Ovary (tissue), 9 donors: Measurements from ENCODE around the gene SNX27. TPM values are rescaled to one million over a fixed set of nuclear protein-coding genes. Genes with fewer than 3 reads are reported as not detected.

Source experiments
- DNase-seq, 5 donors: peaks; one replicate each; pipeline ENCODE4 v3.0.0-alpha.2; 2019 to 2020
- H3K27ac ChIP-seq, 2 donors: fragments of 200-600 bp; one replicate each; pipeline versions ENCODE4 v1.5.1 to v1.8.0; 2019 to 2022
- H3K27me3 ChIP-seq: fragments of 200-600 bp; one replicate; pipeline ENCODE4 v1.8.0; 2022
- H3K36me3 ChIP-seq: fragments of 200-600 bp; sonication (generic); one replicate; pipeline ENCODE4 v1.5.1; 2019
- H3K4me1 ChIP-seq: one replicate; pipeline ENCODE4 v1.8.1; 2013; ENCODE audit warnings: mild to moderate bottlenecking, moderate library complexity; ENCODE audit not compliant: insufficient read depth
- H3K4me3 ChIP-seq: fragments of 200-600 bp; sonication (generic); one replicate; pipeline ENCODE4 v1.5.1; 2017
- H3K9me3 ChIP-seq, 2 donors: fragments of 200-600 bp in 1 of 2; sonication (generic) in 1 of 2; one replicate each; pipeline versions ENCODE4 v1.5.1 to v1.8.1; 2013 to 2019; ENCODE audit warnings: mild to moderate bottlenecking in 1 of 2, moderate library complexity in 1 of 2
- CTCF ChIP-seq, 3 donors: fragments of 450-650 bp in 2 of 3; fragments of 200-600 bp in 1 of 3; IDR thresholded peaks; one replicate each; pipeline versions ENCODE4 v1.5.1 to v1.8.0; 2016 to 2022; ENCODE audit warnings: antibody characterized with exemption in 3 of 3, mild to moderate bottlenecking in 1 of 3
- EP300 ChIP-seq: sonication (generic); formaldehyde crosslinking; IDR thresholded peaks from one replicate; pipeline ENCODE4 v1.6.1; 2017; ENCODE audit warnings: antibody characterized with exemption
- POLR2A ChIP-seq: fragments of 450-650 bp; IDR thresholded peaks from one replicate; pipeline ENCODE4 v1.6.1; 2017; ENCODE audit warnings: antibody characterized with exemption, mild to moderate bottlenecking, moderate library complexity
- WGBS, 3 donors: extraction: QIAGEN DNeasy Blood & Tissue Kit in 1 of 3; methylation state at CpG; one replicate each; pipeline versions ENCODE4 v1.1.5 to v1.1.7; 2013 to 2017; 5-methylcytosine and 5-hydroxymethylcytosine counted together
- intact Hi-C, 4 donors: fragments of 100-400 bp; cut with DNase I; formaldehyde crosslinking; loops; one replicate each; pipeline versions ENCODE4 v1.11.0 to v1.15.1; 2022 to 2023
- polyA plus RNA-seq, 2 donors: library from polyadenylated mRNA; stranded (reverse); fragments of 200-250 nt in 1 of 2; fragments of 350-450 nt in 1 of 2; fragmentation: Illumina TruSeq in 1 of 2; extraction: RNeasy Lipid Tissue Mini Kit (QIAGEN cat#74804) in 1 of 2; gene quantifications; one replicate each; pipeline ENCODE4 v1.2.3, GENCODE V29; 2013 to 2014
- total RNA-seq, 7 donors: library from RNA; depleted of rRNA in 2 of 7; stranded (reverse); fragments of >200 nt in 2 of 7; fragmentation: NEBNext Ultra II Directional in 3 of 7; extraction: Animal tissue kit (Norgen Biotek cat#: 25700) in 3 of 7; gene quantifications; one replicate each; pipeline versions ENCODE4 v1.1.0 to v1.2.4, GENCODE V29; 2016 to 2023
- donor health status: DM: no; HTN: no; CAD: no; lungs with moderate emphysema.
- donor health status: DM: no; HTN: no; CAD: no.
- donor health status: Bipolar disorder and iron deficiency.
- donor health status: DM: yes; HTN: yes; CAD: no.
- donor health status: DM: no; HTN: no; CAD: no.
- donor health status: DM: yes; HTN: yes; CAD: no.

The SNX27 gene
- total and polyA plus RNA-seq, 9 donors: 9.5 to 42.7 (median 35.1) TPM

GRCh38 chr1:151611288-151611790 is 511 bp upstream of the SNX27 start:
- Histone ChIP-seq H3K36me3 (no peaks in the 10 kb centered on the region), H3K4me1 (peaks cover 12% of the 10 kb centered on the region), H3K9me3 (no peaks in the 10 kb centered on the region), H3K27ac (peak overlapping the region in 1 of 2 donors; percentile 93), H3K4me3 (peak overlapping the region; percentile 96), H3K27me3 (no peaks in the 10 kb centered on the region)
- WGBS, 3 donors: 8 to 10% (median 9%) methylated on average over 6 of the region's 6 CpGs
- no peak for TF ChIP-seq CTCF (IDR thresholded peaks at IDR 0.05)
- peak; percentile 80 for TF ChIP-seq EP300
- peak in 1 of 5 donors; percentile 12 for DNase-seq
- intact Hi-C loops: no loop called here

GRCh38 chr1:151612501-151613281 is 841 bp downstream of the SNX27 start:
- Histone ChIP-seq H3K36me3 (no peaks in the 10 kb centered on the region), H3K9me3 (no peaks in the 10 kb centered on the region), H3K27ac (peak overlapping the region; percentile 84 to 93), H3K27me3 (no peaks in the 10 kb centered on the region), H3K4me1 (peaks cover 12% of the 10 kb centered on the region), H3K4me3 (peak overlapping the region; percentile 96)
- WGBS, 3 donors: 1 to 2% (median 1%) methylated on average over 29 to 44 of the region's 44 CpGs
- no peak for TF ChIP-seq POLR2A
- DNase-seq: peak; percentile 10 to 72 (median 62)
- intact Hi-C loops: no loop called here

GRCh38 chr1:151613282-151613780 is 1.5 kb downstream of the SNX27 start:
- intact Hi-C loops: no loop called here
- Histone ChIP-seq H3K36me3 (no peaks in the 10 kb centered on the region), H3K4me3 (peak overlapping the region; percentile 96), H3K27me3 (no peaks in the 10 kb centered on the region), H3K4me1 (peaks cover 12% of the 10 kb centered on the region), H3K9me3 (no peaks in the 10 kb centered on the region), H3K27ac (peak overlapping the region in 1 of 2 donors; percentile 93)
- DNase-seq: no peak
- WGBS, 3 donors: 6 to 14% (median 8%) methylated on average over 9 of the region's 9 CpGs
- no peak for TF ChIP-seq POLR2A
- TF ChIP-seq EP300: no peak
- TF ChIP-seq CTCF (IDR thresholded peaks at IDR 0.05): no peak

GRCh38 chr1:151615711-151616504 is 4.1 kb downstream of the SNX27 start:
- H3K27ac ChIP-seq: no peak overlapping the region
- intact Hi-C loops: no loop called here

More at GRCh38 chr1:151615711-151616504, 4.1 kb downstream of the SNX27 start:
- WGBS, 3 donors: 64 to 70% (median 67%) methylated on average over 4 of the region's 4 CpGs
- Histone ChIP-seq H3K27me3 (no peaks in the 10 kb centered on the region), H3K36me3 (no peaks in the 10 kb centered on the region), H3K9me3 (no peaks in the 10 kb centered on the region), H3K4me3 (no peak overlapping the region), H3K4me1 (peaks cover 14% of the 10 kb centered on the region)
- no peak for DNase-seq
- TF ChIP-seq POLR2A (no peak), CTCF (IDR thresholded peaks at IDR 0.05) (no peak), EP300 (no peak)
